HG03064 (cell line): ENCODE results near the gene KRTDAP.

Experiments used
- ATAC-seq: cut with Tn5 transposase; IDR thresholded peaks from one replicate; pipeline ENCODE4 v1.9.1; 2021; ENCODE audit warnings: low read depth; ENCODE audit not compliant: unreplicated experiment

KRTDAP gene

GRCh38 chr19:35513628-35514281 lies 23.5 kb upstream of the KRTDAP start, which contains the start of gene DMKN:
Gene DMKN, minus strand, starts transcription at chr19:35513649. Its CDS starts 174 bp downstream, at chr19:35513475.
- no peak for ATAC-seq

- ATAC-seq, result no peak
These were observed 22.8 kb upstream of the KRTDAP start for GRCh38 chr19:35512831-35513627.

- ATAC-seq, result no peak
These were observed 21.1 kb upstream of the KRTDAP start for GRCh38 chr19:35511337-35511736.

GRCh38 chr19:35510626-35510964 lies 20.3 kb upstream of the KRTDAP start:
- ATAC-seq, result no peak

- ATAC-seq, result no peak
These were observed 19.8 kb upstream of the KRTDAP start for GRCh38 chr19:35509861-35510625.

- no peak for ATAC-seq
These were observed 18.9 kb upstream of the KRTDAP start for GRCh38 chr19:35509018-35509652.

GRCh38 chr19:35508129-35508528 lies 17.9 kb upstream of the KRTDAP start:
- no peak for ATAC-seq

GRCh38 chr19:35507561-35507960 lies 17.3 kb upstream of the KRTDAP start:
- no peak for ATAC-seq

GRCh38 chr19:35506011-35506410 lies 15.7 kb upstream of the KRTDAP start:
- no peak for ATAC-seq

- no peak for ATAC-seq
These were observed 12.5 kb upstream of the KRTDAP start for GRCh38 chr19:35502751-35503150.

GRCh38 chr19:35501684-35502083 lies 11.4 kb upstream of the KRTDAP start:
- ATAC-seq, result no peak

- ATAC-seq, result no peak
These were observed 10.3 kb upstream of the KRTDAP start for GRCh38 chr19:35500611-35501010.

- no peak for ATAC-seq
These were observed 8.8 kb upstream of the KRTDAP start for GRCh38 chr19:35498984-35499527.

GRCh38 chr19:35498220-35498619 lies 8.0 kb upstream of the KRTDAP start:
- ATAC-seq, result no peak

GRCh38 chr19:35497406-35497805 lies 7.1 kb upstream of the KRTDAP start:
- no peak for ATAC-seq

- no peak for ATAC-seq
These were observed 5.1 kb upstream of the KRTDAP start for GRCh38 chr19:35495107-35496064.

GRCh38 chr19:35493971-35494370 lies 3.7 kb upstream of the KRTDAP start:
- no peak for ATAC-seq

GRCh38 chr19:35491836-35492360 lies 1.6 kb upstream of the KRTDAP start:
- no peak for ATAC-seq

- ATAC-seq, result no peak
These were observed 1.6 kb downstream of the KRTDAP start for GRCh38 chr19:35488677-35489076.
